ENCODE data around the gene TMC6. TPM values are rescaled to one million over a fixed set of nuclear protein-coding genes. Genes with fewer than 3 reads are reported as not detected.
"Not testable (repeated sequence)": the region's sequence is repeated elsewhere in the genome, so short reads cannot be mapped to it uniquely, and the experiment has no call there.

Gene TMC6
- total RNA-seq, 1 donor from 2014 or later: 292 TPM

DNA sequence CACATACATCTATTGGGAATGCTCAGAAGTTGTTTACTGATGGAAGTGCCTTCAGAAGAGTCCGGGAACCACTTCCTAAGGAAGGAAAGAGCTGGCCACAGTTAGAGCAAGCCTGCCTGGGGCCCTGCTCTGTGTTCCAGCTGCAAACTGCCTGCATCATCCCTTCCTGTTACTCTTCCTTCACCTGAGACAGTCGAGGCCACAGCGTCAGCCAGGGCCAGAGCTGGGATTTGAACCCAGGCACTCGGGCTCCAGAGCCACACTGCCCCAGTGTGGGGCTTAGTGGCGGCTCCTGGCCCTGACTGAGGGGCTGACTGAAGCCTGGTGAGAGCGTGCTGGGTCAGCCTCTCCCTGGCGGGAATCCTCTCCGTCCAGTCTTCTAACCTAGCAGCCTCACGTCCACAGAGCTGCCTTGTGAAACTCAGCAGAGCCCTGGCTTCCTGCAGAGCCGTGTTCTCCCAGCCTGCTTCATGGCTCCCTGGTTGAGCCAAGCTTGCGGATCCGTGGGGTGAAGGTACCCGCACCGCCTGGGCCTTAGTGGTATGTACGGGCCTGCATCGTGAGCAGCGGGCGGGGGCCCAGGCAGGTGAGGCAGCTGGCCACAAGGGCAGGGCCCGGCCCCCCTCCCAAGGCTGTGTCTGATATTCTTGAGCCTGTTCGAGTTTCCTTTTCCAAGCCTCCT is 13.0 kb upstream of the TMC6 start:
- TF ChIP-seq, protein P1, sequence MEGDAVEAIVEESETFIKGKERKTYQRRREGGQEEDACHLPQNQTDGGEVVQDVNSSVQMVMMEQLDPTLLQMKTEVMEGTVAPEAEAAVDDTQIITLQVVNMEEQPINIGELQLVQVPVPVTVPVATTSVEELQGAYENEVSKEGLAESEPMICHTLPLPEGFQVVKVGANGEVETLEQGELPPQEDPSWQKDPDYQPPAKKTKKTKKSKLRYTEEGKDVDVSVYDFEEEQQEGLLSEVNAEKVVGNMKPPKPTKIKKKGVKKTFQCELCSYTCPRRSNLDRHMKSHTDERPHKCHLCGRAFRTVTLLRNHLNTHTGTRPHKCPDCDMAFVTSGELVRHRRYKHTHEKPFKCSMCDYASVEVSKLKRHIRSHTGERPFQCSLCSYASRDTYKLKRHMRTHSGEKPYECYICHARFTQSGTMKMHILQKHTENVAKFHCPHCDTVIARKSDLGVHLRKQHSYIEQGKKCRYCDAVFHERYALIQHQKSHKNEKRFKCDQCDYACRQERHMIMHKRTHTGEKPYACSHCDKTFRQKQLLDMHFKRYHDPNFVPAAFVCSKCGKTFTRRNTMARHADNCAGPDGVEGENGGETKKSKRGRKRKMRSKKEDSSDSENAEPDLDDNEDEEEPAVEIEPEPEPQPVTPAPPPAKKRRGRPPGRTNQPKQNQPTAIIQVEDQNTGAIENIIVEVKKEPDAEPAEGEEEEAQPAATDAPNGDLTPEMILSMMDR (IDR thresholded peaks at IDR 0.05; ENCODE audit: unreplicated experiment): no peak
- H3K36me3 Mint-ChIP-seq (ENCODE audit: low read depth, unreplicated experiment): peaks cover 7% of the 10 kb centered on the region
- peaks cover 14% of the 10 kb centered on the region for H3K4me1 Mint-ChIP-seq (ENCODE audit: unreplicated experiment)
- H3K27me3 Mint-ChIP-seq (ENCODE audit: unreplicated experiment): peaks cover 7% of the 10 kb centered on the region
- no peak for DNase-seq (ENCODE audit: low spot score)
- peak overlapping the region; percentile 79 for H3K4me3 Mint-ChIP-seq (ENCODE audit: unreplicated experiment)
- peak overlapping the region; percentile 52 for H3K27ac Mint-ChIP-seq (ENCODE audit: unreplicated experiment)
- no peaks in the 10 kb centered on the region for H3K9me3 Mint-ChIP-seq (ENCODE audit: unreplicated experiment)

DNA sequence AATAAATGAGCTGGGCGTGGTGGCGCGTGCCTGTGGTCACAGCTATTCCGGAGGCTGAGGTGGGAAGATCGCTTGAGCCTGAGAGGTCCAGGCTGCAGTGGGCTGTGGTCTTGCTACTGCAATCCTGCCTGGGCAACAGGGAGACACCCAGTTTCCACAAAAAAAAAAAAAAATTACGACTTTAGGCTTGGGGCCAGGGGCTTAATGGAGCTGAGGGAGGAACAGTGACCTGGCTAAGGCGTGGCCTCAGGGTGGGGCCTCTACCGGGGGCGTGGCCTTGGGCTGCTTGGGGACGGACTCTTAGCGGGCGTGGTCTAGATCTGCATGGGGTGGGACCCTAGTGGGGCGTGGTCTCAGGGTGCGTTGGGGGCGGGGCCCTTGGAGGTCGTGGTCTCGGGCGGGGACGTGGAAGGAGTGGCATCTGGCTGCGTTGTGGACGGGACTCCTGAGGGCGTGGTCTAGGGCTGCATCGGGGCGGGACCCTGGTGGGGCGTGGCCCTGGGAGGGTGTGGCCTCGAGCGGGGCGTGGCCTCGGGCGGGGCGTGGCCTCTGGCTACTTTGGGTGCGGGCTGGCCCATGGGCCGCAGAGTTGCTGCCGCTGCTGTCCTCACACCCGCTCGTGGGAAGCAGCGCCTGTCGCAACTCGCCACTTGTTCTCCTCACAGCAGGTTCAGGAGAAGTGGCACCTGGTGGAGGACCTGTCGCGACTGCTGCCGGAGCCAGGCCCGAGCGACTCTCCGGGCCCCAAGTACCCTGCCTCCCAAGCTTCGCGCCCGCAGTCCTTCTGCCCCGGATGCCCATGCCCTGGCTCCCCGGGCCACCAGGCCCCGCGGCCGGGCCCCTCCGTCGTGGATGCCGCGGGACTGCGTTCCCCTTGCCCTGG is 11.9 kb upstream of the TMC6 start:
- Mint-ChIP-seq H3K4me1 (ENCODE audit: unreplicated experiment) (peaks cover 14% of the 10 kb centered on the region), H3K9me3 (ENCODE audit: unreplicated experiment) (no peaks in the 10 kb centered on the region), H3K4me3 (ENCODE audit: unreplicated experiment) (no peak overlapping the region), H3K36me3 (ENCODE audit: low read depth, unreplicated experiment) (peaks cover 14% of the 10 kb centered on the region), H3K27ac (ENCODE audit: unreplicated experiment) (no peak overlapping the region), H3K27me3 (ENCODE audit: unreplicated experiment) (peaks cover 9% of the 10 kb centered on the region)
- peak; percentile 84 for DNase-seq (ENCODE audit: low spot score)
- TF ChIP-seq, protein P1 (IDR thresholded peaks at IDR 0.05; ENCODE audit: unreplicated experiment): no peak

DNA sequence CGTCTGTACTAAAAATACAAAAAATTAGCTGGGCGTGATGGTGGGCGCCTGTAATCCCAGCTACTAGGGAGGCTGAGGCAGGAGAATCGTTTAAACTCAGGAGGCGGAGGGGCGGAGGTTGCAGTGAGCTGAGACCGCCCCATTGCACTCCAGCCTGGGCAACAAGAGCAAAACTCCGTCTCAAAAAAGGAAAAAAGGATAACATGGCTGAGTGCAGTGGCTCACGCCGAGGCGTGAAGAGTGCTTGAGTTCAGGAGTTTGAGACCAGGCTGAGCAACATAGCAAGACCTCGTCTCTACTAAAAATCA is 11.3 kb upstream of the TMC6 start:
- not testable (repeated sequence) for H3K4me3 Mint-ChIP-seq (ENCODE audit: unreplicated experiment); H3K9me3 Mint-ChIP-seq (ENCODE audit: unreplicated experiment); DNase-seq (ENCODE audit: low spot score); H3K27me3 Mint-ChIP-seq (ENCODE audit: unreplicated experiment); H3K27ac Mint-ChIP-seq (ENCODE audit: unreplicated experiment)
- peaks cover 16% of the 10 kb centered on the region for H3K36me3 Mint-ChIP-seq (ENCODE audit: low read depth, unreplicated experiment)
- peaks cover 14% of the 10 kb centered on the region for H3K4me1 Mint-ChIP-seq (ENCODE audit: unreplicated experiment)

DNA sequence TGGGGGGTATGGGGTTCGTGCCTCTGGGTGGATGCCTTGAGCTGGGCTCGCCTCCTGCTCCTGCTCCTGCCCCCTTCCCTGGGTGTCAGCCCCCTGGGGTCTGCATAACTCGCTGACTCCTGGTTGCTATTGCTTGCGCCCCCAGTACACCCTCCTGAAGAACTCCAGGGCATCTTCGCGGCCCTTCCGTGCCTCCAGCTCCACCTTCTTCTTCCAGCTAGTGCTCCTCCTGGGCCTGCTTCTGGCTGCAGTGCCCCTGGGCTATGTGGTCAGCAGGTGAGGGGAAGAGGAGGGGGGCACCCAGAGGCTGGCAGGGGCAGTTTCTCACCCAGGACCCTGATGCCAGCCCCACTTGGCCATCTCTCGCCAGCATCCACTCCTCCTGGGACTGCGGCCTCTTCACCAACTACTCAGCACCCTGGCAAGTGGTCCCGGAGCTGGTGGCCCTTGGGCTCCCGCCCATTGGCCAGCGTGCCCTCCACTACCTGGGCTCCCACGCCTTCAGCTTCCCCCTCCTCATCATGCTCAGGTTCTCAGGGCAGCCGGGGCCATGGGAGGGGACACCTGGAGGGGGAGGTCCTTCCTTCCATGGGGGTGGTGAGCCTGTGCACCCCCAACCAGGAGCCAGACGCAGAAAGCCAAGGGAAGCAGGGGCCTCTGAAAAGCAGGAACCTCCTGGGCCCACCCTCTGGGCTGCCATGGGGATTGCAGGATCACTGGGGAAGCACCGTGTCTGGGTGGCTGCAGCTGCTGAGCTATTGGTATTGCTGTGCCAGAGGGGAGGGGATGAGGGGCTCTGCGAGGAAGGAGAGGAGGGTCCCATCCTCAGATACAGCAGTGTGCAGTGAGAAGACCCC is 9.9 kb upstream of the TMC6 start:
- Mint-ChIP-seq H3K27me3 (ENCODE audit: unreplicated experiment) (peaks cover 14% of the 10 kb centered on the region), H3K4me1 (ENCODE audit: unreplicated experiment) (peaks cover 20% of the 10 kb centered on the region), H3K36me3 (ENCODE audit: low read depth, unreplicated experiment) (peaks cover 25% of the 10 kb centered on the region), H3K9me3 (ENCODE audit: unreplicated experiment) (no peaks in the 10 kb centered on the region), H3K27ac (ENCODE audit: unreplicated experiment) (no peak overlapping the region), H3K4me3 (ENCODE audit: unreplicated experiment) (no peak overlapping the region)
- TF ChIP-seq, protein P1 (IDR thresholded peaks at IDR 0.05; ENCODE audit: unreplicated experiment): no peak
- no peak for DNase-seq (ENCODE audit: low spot score)

DNA sequence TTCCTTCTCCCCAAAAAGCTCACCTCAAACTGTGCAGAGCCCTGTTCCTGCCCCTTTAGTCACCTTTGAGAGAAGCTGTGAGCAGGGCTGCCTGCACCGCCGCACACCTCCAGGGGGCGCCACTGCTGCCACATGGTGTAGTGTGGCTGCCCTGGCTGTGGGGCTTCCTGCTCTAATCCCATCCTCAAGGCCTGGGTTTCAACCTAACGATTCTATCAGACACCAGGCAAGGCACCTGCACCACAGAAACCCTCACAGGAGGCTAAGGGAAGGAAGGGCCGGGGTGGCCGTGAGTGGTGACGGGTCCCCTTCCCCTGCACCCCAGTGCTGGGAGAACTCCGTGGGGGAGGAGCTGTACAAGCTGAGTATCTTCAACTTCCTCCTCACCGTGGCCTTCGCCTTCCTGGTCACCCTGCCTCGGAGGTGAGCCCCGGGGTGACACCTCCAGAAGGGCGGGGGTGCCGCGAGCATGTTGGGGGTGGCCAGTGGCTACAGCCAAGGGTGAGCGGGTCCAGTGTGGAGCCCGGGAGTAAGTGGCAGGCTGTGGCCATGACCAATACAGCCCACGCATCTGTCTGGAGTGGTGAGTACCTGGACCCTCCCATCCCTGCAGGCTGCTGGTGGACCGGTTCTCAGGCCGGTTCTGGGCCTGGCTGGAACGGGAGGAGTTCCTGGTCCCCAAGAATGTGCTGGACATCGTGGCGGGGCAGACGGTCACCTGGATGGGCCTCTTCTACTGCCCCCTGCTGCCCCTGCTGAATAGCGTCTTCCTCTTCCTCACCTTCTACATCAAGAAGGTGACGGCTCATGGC is 9.0 kb upstream of the TMC6 start:
- no peak overlapping the region for H3K27ac Mint-ChIP-seq (ENCODE audit: unreplicated experiment)

More for the DNA sequence above, 9.0 kb upstream of the TMC6 start:
- H3K36me3 Mint-ChIP-seq (ENCODE audit: low read depth, unreplicated experiment): peaks cover 24% of the 10 kb centered on the region
- H3K27me3 Mint-ChIP-seq (ENCODE audit: unreplicated experiment): peaks cover 14% of the 10 kb centered on the region
- TF ChIP-seq, protein P1 (IDR thresholded peaks at IDR 0.05; ENCODE audit: unreplicated experiment): peak; percentile 49
- no peaks in the 10 kb centered on the region for H3K9me3 Mint-ChIP-seq (ENCODE audit: unreplicated experiment)
- H3K4me3 Mint-ChIP-seq (ENCODE audit: unreplicated experiment): peak overlapping the region; percentile 37
- DNase-seq (ENCODE audit: low spot score): no peak
- H3K4me1 Mint-ChIP-seq (ENCODE audit: unreplicated experiment): peaks cover 26% of the 10 kb centered on the region

All from endothelial cell (in vitro differentiated cells).